CD4-positive, alpha-beta T cell (primary cell): ENCODE measurements around the gene BTN1A1. TPM values are rescaled to one million over a fixed set of nuclear protein-coding genes. Genes with fewer than 3 reads are reported as not detected.

Experiments
- ATAC-seq: fragments of 200-7000 bp; cut with Tn5 transposase; one replicate; pipeline ENCODE4 v1.10.0; 2022; ENCODE audit warnings: mild to moderate bottlenecking; ENCODE audit not compliant: poor library complexity
- CTCF ChIA-PET: fragments of 350-600 bp; sonication (Branson Sonifier 250); formaldehyde crosslinking; loops from one replicate; lab custom pipeline; 2021; ENCODE audit warnings: antibody characterized with exemption, inconsistent platforms; lab: Charles Lee
- POLR2A ChIA-PET: fragments of 350-600 bp; sonication (Branson Sonifier 250); formaldehyde crosslinking; loops from one replicate; lab custom pipeline; 2021; ENCODE audit warnings: antibody characterized with exemption, inconsistent platforms; lab: Charles Lee
- DNase-seq, 14 experiments: peaks; one replicate each; pipeline ENCODE4 v3.0.0-alpha.2; 2013 to 2020; ENCODE audit warnings: mixed read lengths in 2 of 14
- H3K27ac ChIP-seq, 2 donors: one replicate each; pipeline versions ENCODE4 v1.5.1 to v1.7.0; 2013; ENCODE audit warnings: low read length in 2 of 2, low read depth in 1 of 2, mild to moderate bottlenecking in 1 of 2
- H3K27me3 ChIP-seq, 2 experiments: 1 replicate in 1 of 2; 2 replicates in 1 of 2; pipeline versions ENCODE4 v1.6.1 to v1.7.0; 2013; ENCODE audit warnings: low read length in 2 of 2, control low read depth in 1 of 2, mild to moderate bottlenecking in 1 of 2, moderate library complexity in 1 of 2; ENCODE audit not compliant: insufficient read depth in 2 of 2, control insufficient read depth in 1 of 2
- H3K36me3 ChIP-seq: one replicate; pipeline ENCODE4 v1.6.1; 2013; ENCODE audit warnings: low read length, control low read depth; ENCODE audit not compliant: insufficient read depth
- H3K4me1 ChIP-seq: one replicate; pipeline ENCODE4 v1.6.1; 2013; ENCODE audit warnings: low read length, control low read depth; ENCODE audit not compliant: insufficient read depth
- H3K4me3 ChIP-seq: one replicate; pipeline ENCODE4 v1.5.1; 2013; ENCODE audit warnings: mild to moderate bottlenecking, low read length, moderate library complexity
- H3K9me3 ChIP-seq, 2 experiments: 1 replicate in 1 of 2; 2 replicates in 1 of 2; pipeline versions ENCODE4 v1.6.1 to v1.7.0; 2013; ENCODE audit warnings: low read length in 2 of 2, mild to moderate bottlenecking in 2 of 2, control low read depth in 1 of 2, moderate library complexity in 1 of 2; ENCODE audit not compliant: control insufficient read depth in 1 of 2, insufficient read depth in 1 of 2
- H3K27ac Mint-ChIP-seq: one replicate; pipeline ENCODE4 v1.8.0; 2020; ENCODE audit warnings: mixed read lengths
- H3K27me3 Mint-ChIP-seq: one replicate; pipeline ENCODE4 v1.8.0; 2021; ENCODE audit warnings: mixed read lengths
- H3K36me3 Mint-ChIP-seq: one replicate; pipeline ENCODE4 v1.8.0; 2021; ENCODE audit warnings: low read depth, mixed read lengths
- H3K4me1 Mint-ChIP-seq: one replicate; pipeline ENCODE4 v1.8.0; 2021; ENCODE audit warnings: low read depth, mixed read lengths
- H3K4me3 Mint-ChIP-seq: one replicate; pipeline ENCODE4 v1.8.0; 2020; ENCODE audit warnings: mild to moderate bottlenecking, mixed read lengths
- H3K9me3 Mint-ChIP-seq: one replicate; pipeline ENCODE4 v1.8.0; 2020; ENCODE audit warnings: mixed read lengths
- CTCF ChIP-seq: fragments of 200-600 bp; IDR thresholded peaks from one replicate; pipeline ENCODE4 v1.8.0; 2022; ENCODE audit warnings: antibody characterized with exemption, mild to moderate bottlenecking
- intact Hi-C, 2 experiments: fragments of 100-400 bp; cut with DNase I in 1 of 2; cut with micrococcal nuclease in 1 of 2; formaldehyde crosslinking; loops; one replicate each; pipeline versions ENCODE4 v1.15.1 to v1.9.0; 2023 to 2025; cut with DNase I, micrococcal nuclease
- total RNA-seq, 174 experiments: library from RNA in 2 of 174; stranded (reverse) in 2 of 174; gene quantifications; one replicate each; pipeline ENCODE4 v1.2.3 and lab custom pipeline; 2021 to 2026

Gene BTN1A1
- total RNA-seq, 2 experiments from 2014 or later, result not detected

GRCh38 chr6:26483727-26484126 lies 16.4 kb upstream of the BTN1A1 start:
- H3K4me1 ChIP-seq, result no peaks in the 10 kb centered on the region
- Mint-ChIP-seq H3K9me3 (peaks cover 9% of the 10 kb centered on the region), H3K4me1 (peaks cover 11% of the 10 kb centered on the region), H3K27me3 (no peaks in the 10 kb centered on the region), H3K27ac (no peak overlapping the region), H3K4me3 (no peak overlapping the region), H3K36me3 (no peaks in the 10 kb centered on the region)
- no peak overlapping the region for H3K4me3 ChIP-seq
- no peak for TF ChIP-seq CTCF
- CTCF ChIA-PET, result no interaction called here
- ATAC-seq, result no peak
- no peak overlapping the region for H3K27ac ChIP-seq
- no peak for DNase-seq
- no peaks in the 10 kb centered on the region for H3K27me3 ChIP-seq
- H3K9me3 ChIP-seq, result peaks cover 0 to 7% of the 10 kb centered on the region in 2 experiments
- no peaks in the 10 kb centered on the region for H3K36me3 ChIP-seq
- POLR2A ChIA-PET, result interaction anchor here (1.9 to 2.0 kb wide), 2 partner anchors 10 to 18 kb away, joined by 6 to 10 read pairs; no protein-coding TSS in a partner anchor
- intact Hi-C loops, result no loop called here

GRCh38 chr6:26484161-26484560 lies 15.9 kb upstream of the BTN1A1 start:
- H3K27ac ChIP-seq, result no peak overlapping the region
- H3K4me3 ChIP-seq, result no peak overlapping the region
- Mint-ChIP-seq H3K9me3 (peaks cover 9% of the 10 kb centered on the region), H3K27ac (no peak overlapping the region), H3K4me3 (no peak overlapping the region), H3K4me1 (peaks cover 8% of the 10 kb centered on the region), H3K36me3 (no peaks in the 10 kb centered on the region), H3K27me3 (no peaks in the 10 kb centered on the region)
- TF ChIP-seq CTCF, result no peak
- CTCF ChIA-PET, result no interaction called here
- no peaks in the 10 kb centered on the region for H3K4me1 ChIP-seq
- POLR2A ChIA-PET, result interaction anchor here (1.9 to 2.0 kb wide), 2 partner anchors 10 to 18 kb away, joined by 6 to 10 read pairs; no protein-coding TSS in a partner anchor
- ATAC-seq, result no peak
- intact Hi-C loops, result no loop called here
- no peak for DNase-seq
- peaks cover 0 to 7% of the 10 kb centered on the region in 2 experiments for H3K9me3 ChIP-seq
- H3K27me3 ChIP-seq, result no peaks in the 10 kb centered on the region
- no peaks in the 10 kb centered on the region for H3K36me3 ChIP-seq

- POLR2A ChIA-PET, result interaction anchor here (0.5 to 2.0 kb wide), 3 partner anchors 11 to 104 kb away, joined by 3 to 10 read pairs (median 6); no protein-coding TSS in a partner anchor
- CTCF ChIA-PET, result no interaction called here
Measured at GRCh38 chr6:26485112-26485780, 14.9 kb upstream of the BTN1A1 start.

More at GRCh38 chr6:26485112-26485780, 14.9 kb upstream of the BTN1A1 start:
- Histone ChIP-seq H3K27me3 (no peaks in the 10 kb centered on the region), H3K4me1 (no peaks in the 10 kb centered on the region), H3K9me3 (peaks cover 0 to 7% of the 10 kb centered on the region in 2 experiments), H3K36me3 (no peaks in the 10 kb centered on the region), H3K27ac (no peak overlapping the region), H3K4me3 (no peak overlapping the region)
- H3K4me1 Mint-ChIP-seq, result no peaks in the 10 kb centered on the region
- intact Hi-C loops, result no loop called here
- DNase-seq (no peak), ATAC-seq (no peak)
- no peaks in the 10 kb centered on the region for H3K27me3 Mint-ChIP-seq
- TF ChIP-seq CTCF, result no peak
- H3K27ac Mint-ChIP-seq, result no peak overlapping the region
- H3K36me3 Mint-ChIP-seq, result no peaks in the 10 kb centered on the region
- H3K4me3 Mint-ChIP-seq, result no peak overlapping the region
- peaks cover 9% of the 10 kb centered on the region for H3K9me3 Mint-ChIP-seq
